ENCODE results near the gene SPDYE8.
"Not testable (repeated sequence)": the region's sequence is repeated elsewhere in the genome, so short reads cannot be mapped to it uniquely, and the experiment has no call there.

- not testable (repeated sequence) for TF ChIP-seq ZBTB20 (tag by site-specific recombination; IDR thresholded peaks at IDR 0.05); ZNF133 (tag by site-specific recombination; IDR thresholded peaks at IDR 0.05); ZNF311 (tag by site-specific recombination; IDR thresholded peaks at IDR 0.05; ENCODE audit: borderline replicate concordance); ZNF707 (tag by site-specific recombination; IDR thresholded peaks at IDR 0.05); ELK4 (IDR thresholded peaks at IDR 0.05; ENCODE audit: borderline replicate concordance, low read depth, low read length)
Observed at GRCh38 chr7:72975656-72976286, 53.8 kb downstream of the SPDYE8 start.

Measured in HEK293 (cell line).